ENCODE measurements around the gene C9orf43.

The C9orf43 gene

DNA sequence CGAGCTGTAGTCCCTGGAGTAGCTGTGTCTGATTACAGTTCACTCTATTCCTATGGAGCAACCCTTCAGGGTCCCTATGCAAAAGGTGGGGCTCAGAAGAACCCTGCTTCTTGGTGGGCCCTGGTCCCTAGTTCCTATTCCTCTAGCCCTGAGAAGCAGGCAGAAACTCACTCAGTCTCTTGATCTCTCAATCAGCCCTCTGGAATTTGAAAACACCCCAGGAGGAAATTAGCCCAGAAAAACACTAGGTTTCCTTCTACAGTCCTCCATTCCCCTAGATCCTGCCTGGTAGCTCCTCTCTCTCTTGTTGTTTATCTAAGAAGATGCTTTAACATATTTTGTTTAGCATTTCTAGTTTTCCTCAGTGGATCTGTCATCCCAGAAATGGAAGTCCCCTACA, 60.6 kb downstream of the C9orf43 start:
- no peak for DNase-seq (ENCODE audit: low read depth in 1 of 2, low spot score in 1 of 2)

GRCh38 chr9:113471566-113471965, 61.0 kb downstream of the C9orf43 start:
- Histone ChIP-seq H3K27me3 (ENCODE audit: insufficient read depth, poor library complexity, severe bottlenecking) (no peaks in the 10 kb centered on the region), H3K27ac (replicated peaks) (no peak overlapping the region), H3K4me3 (replicated peaks; ENCODE audit: insufficient read depth, low read length) (no peak overlapping the region)
- no peak for DNase-seq (ENCODE audit: low read depth in 1 of 2, low spot score in 1 of 2)
- TF ChIP-seq POLR2AphosphoS5 (IDR thresholded peaks at IDR 0.05; ENCODE audit: low read depth), result no peak
- no peak for TF ChIP-seq REST (IDR thresholded peaks at IDR 0.05; ENCODE audit: insufficient replicate concordance, low read depth)
- no peak for TF ChIP-seq GABPA (IDR thresholded peaks at IDR 0.05; ENCODE audit: low read depth)
- TF ChIP-seq, protein P1, sequence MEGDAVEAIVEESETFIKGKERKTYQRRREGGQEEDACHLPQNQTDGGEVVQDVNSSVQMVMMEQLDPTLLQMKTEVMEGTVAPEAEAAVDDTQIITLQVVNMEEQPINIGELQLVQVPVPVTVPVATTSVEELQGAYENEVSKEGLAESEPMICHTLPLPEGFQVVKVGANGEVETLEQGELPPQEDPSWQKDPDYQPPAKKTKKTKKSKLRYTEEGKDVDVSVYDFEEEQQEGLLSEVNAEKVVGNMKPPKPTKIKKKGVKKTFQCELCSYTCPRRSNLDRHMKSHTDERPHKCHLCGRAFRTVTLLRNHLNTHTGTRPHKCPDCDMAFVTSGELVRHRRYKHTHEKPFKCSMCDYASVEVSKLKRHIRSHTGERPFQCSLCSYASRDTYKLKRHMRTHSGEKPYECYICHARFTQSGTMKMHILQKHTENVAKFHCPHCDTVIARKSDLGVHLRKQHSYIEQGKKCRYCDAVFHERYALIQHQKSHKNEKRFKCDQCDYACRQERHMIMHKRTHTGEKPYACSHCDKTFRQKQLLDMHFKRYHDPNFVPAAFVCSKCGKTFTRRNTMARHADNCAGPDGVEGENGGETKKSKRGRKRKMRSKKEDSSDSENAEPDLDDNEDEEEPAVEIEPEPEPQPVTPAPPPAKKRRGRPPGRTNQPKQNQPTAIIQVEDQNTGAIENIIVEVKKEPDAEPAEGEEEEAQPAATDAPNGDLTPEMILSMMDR (IDR thresholded peaks at IDR 0.05; ENCODE audit: insufficient read depth, low read length), result no peak
- TF ChIP-seq SPI1 (IDR thresholded peaks at IDR 0.05; ENCODE audit: borderline replicate concordance, low read depth), result no peak

More for the DNA sequence above, 60.6 kb downstream of the C9orf43 start:
- Histone ChIP-seq H3K27ac (replicated peaks) (no peak overlapping the region), H3K27me3 (ENCODE audit: insufficient read depth, poor library complexity, severe bottlenecking) (no peaks in the 10 kb centered on the region), H3K4me3 (replicated peaks; ENCODE audit: insufficient read depth, low read length) (no peak overlapping the region)
- no peak for TF ChIP-seq POLR2AphosphoS5 (IDR thresholded peaks at IDR 0.05; ENCODE audit: low read depth)
- TF ChIP-seq REST (IDR thresholded peaks at IDR 0.05; ENCODE audit: insufficient replicate concordance, low read depth), result no peak
- no peak for TF ChIP-seq GABPA (IDR thresholded peaks at IDR 0.05; ENCODE audit: low read depth)
- TF ChIP-seq SPI1 (IDR thresholded peaks at IDR 0.05; ENCODE audit: borderline replicate concordance, low read depth), result no peak
- TF ChIP-seq, protein P1 (IDR thresholded peaks at IDR 0.05; ENCODE audit: insufficient read depth, low read length), result no peak

DNA sequence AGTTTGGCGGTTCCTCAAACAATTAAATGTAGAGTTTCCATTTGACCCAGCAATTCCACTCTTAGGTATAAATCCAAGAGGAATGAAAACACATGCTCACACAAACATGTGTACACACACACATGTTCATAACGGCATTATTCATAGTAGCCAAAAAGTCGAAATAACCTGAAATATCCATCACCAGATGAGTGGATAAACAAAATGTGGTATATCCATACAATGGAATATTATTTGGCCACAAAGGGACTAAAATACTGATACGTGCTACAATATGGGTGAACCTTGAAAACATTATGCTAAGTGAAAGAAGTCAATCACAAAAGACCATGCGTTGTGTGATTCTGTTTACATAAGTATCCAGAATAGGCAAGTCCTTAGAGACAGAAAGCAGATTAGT, 61.7 kb downstream of the C9orf43 start:
- Histone ChIP-seq H3K4me3 (replicated peaks; ENCODE audit: insufficient read depth, low read length) (no peak overlapping the region), H3K27me3 (ENCODE audit: insufficient read depth, poor library complexity, severe bottlenecking) (peaks cover under 1% of the 10 kb centered on the region), H3K27ac (replicated peaks) (no peak overlapping the region)
- no peak for DNase-seq (ENCODE audit: low read depth in 1 of 2, low spot score in 1 of 2)
- TF ChIP-seq REST (IDR thresholded peaks at IDR 0.05; ENCODE audit: insufficient replicate concordance, low read depth) (no peak), SPI1 (IDR thresholded peaks at IDR 0.05; ENCODE audit: borderline replicate concordance, low read depth) (no peak), POLR2AphosphoS5 (IDR thresholded peaks at IDR 0.05; ENCODE audit: low read depth) (no peak), GABPA (IDR thresholded peaks at IDR 0.05; ENCODE audit: low read depth) (no peak)
- TF ChIP-seq, protein P1 (IDR thresholded peaks at IDR 0.05; ENCODE audit: insufficient read depth, low read length), result no peak

Measured in HL-60 (cell line).